NCI-H1092 (cell line): ENCODE measurements around the gene DES.
"Not testable (repeated sequence)": the region's sequence is repeated elsewhere in the genome, so short reads cannot be mapped to it uniquely, and the experiment has no call there.

ENCODE experiments used
- DNase-seq: peaks from one replicate; lab custom pipeline; 2025; lab: John Stamatoyannopoulos, UW

Gene DES

GRCh38 chr2:219418155-219419011, at the start of gene DES:
Gene DES (plus strand): TSS chr2:219418377. CDS start chr2:219418463, 86 bp downstream.
- no peak for DNase-seq

GRCh38 chr2:219368690-219369191, 49.4 kb upstream of the DES start:
- no peak for DNase-seq

- DNase-seq, result no peak
These were observed 48.7 kb upstream of the DES start for GRCh38 chr2:219369447-219369861.

GRCh38 chr2:219378163-219378851, 39.9 kb upstream of the DES start:
- no peak for DNase-seq

- no peak for DNase-seq
These were observed 37.3 kb upstream of the DES start for GRCh38 chr2:219380926-219381325.

- DNase-seq, result no peak
These were observed 36.7 kb upstream of the DES start for GRCh38 chr2:219381448-219381847.

- DNase-seq, result no peak
These were observed 34.0 kb upstream of the DES start for GRCh38 chr2:219384083-219384713.

GRCh38 chr2:219384859-219385258, 33.3 kb upstream of the DES start:
- DNase-seq, result no peak

GRCh38 chr2:219385958-219386520, 32.1 kb upstream of the DES start:
- DNase-seq, result no peak

GRCh38 chr2:219386532-219387280, 31.5 kb upstream of the DES start:
- DNase-seq, result no peak

GRCh38 chr2:219387306-219388120, 30.7 kb upstream of the DES start, which contains the start of gene DNPEP:
Gene DNPEP (minus strand): TSS chr2:219387912. CDS start chr2:219387794, 118 bp downstream.
- DNase-seq, result peak; percentile 81

GRCh38 chr2:219388121-219388906, 29.9 kb upstream of the DES start:
- peak; percentile 88 for DNase-seq

GRCh38 chr2:219388907-219389156, 29.3 kb upstream of the DES start:
- no peak for DNase-seq

GRCh38 chr2:219392754-219393153, 25.4 kb upstream of the DES start:
- DNase-seq, result no peak

GRCh38 chr2:219395056-219395455, 23.1 kb upstream of the DES start:
- not testable (repeated sequence) for DNase-seq

GRCh38 chr2:219395609-219396008, 22.6 kb upstream of the DES start:
- no peak for DNase-seq

GRCh38 chr2:219396863-219397457, 21.2 kb upstream of the DES start:
- DNase-seq, result no peak

- DNase-seq, result peak; percentile 74
These were observed 19.3 kb upstream of the DES start for GRCh38 chr2:219398721-219399363.
